Mesendoderm (in vitro differentiated cells): ENCODE data around the gene HAUS8.

Experiments used
- DNase-seq: peaks from one replicate; pipeline ENCODE4 v3.0.0; 2013
- H2AK5ac ChIP-seq: 2 replicates; pipeline ENCODE4 v1.6.1; 2013; ENCODE audit warnings: low read length, inconsistent platforms
- H2BK120ac ChIP-seq: 2 replicates; pipeline ENCODE4 v1.6.1; 2013; ENCODE audit warnings: low read depth, mild to moderate bottlenecking, low read length, moderate library complexity, mixed read lengths
- H2BK15ac ChIP-seq: replicated peaks from 2 replicates; pipeline ENCODE4 v1.6.1; 2013; ENCODE audit warnings: low read depth, mild to moderate bottlenecking, moderate library complexity
- H2BK5ac ChIP-seq: 2 replicates; pipeline ENCODE4 v1.6.1; 2013; ENCODE audit warnings: low read length, inconsistent platforms
- H3K18ac ChIP-seq: 2 replicates; pipeline ENCODE4 v1.6.1; 2013; ENCODE audit warnings: mild to moderate bottlenecking, low read length, mixed read lengths
- H3K23ac ChIP-seq: one replicate; pipeline ENCODE4 v1.6.1; 2013; ENCODE audit warnings: low read length
- H3K27ac ChIP-seq: 2 replicates; pipeline ENCODE4 v1.5.1; 2013; ENCODE audit warnings: low read depth, mild to moderate bottlenecking, inconsistent platforms, low read length, moderate library complexity
- H3K27me3 ChIP-seq: 2 replicates; pipeline ENCODE4 v1.6.1; 2013; ENCODE audit warnings: low read length, control low read depth, mild to moderate bottlenecking, inconsistent platforms; ENCODE audit not compliant: insufficient read depth, poor library complexity
- H3K36me3 ChIP-seq: 2 replicates; pipeline ENCODE4 v1.6.1; 2013; ENCODE audit warnings: low read length, inconsistent platforms; ENCODE audit not compliant: control insufficient read depth, insufficient read depth
- H3K4ac ChIP-seq: one replicate; pipeline ENCODE4 v1.6.1; 2013; ENCODE audit warnings: low read depth, mild to moderate bottlenecking, low read length, moderate library complexity
- H3K4me1 ChIP-seq: 2 replicates; pipeline ENCODE4 v1.6.1; 2013; ENCODE audit warnings: low read depth, low read length, inconsistent platforms; ENCODE audit not compliant: control insufficient read depth
- H3K4me2 ChIP-seq: 2 replicates; pipeline ENCODE4 v1.6.1; 2013; ENCODE audit warnings: low read length
- H3K4me3 ChIP-seq: 2 replicates; pipeline ENCODE4 v1.5.1; 2013; ENCODE audit warnings: mild to moderate bottlenecking, low read length
- H3K56ac ChIP-seq: one replicate; pipeline ENCODE4 v1.6.1; 2013; ENCODE audit warnings: low read length
- H3K79me1 ChIP-seq: 2 replicates; pipeline ENCODE4 v1.6.1; 2013; ENCODE audit warnings: low read length, inconsistent platforms
- H3K79me2 ChIP-seq: 2 replicates; pipeline ENCODE4 v1.6.1; 2013; ENCODE audit warnings: mild to moderate bottlenecking, low read length; ENCODE audit not compliant: control insufficient read depth, insufficient read depth
- H3K9ac ChIP-seq: 2 replicates; pipeline ENCODE4 v1.6.1; 2013; ENCODE audit warnings: low read length, inconsistent platforms
- H4K5ac ChIP-seq: one replicate; pipeline ENCODE4 v1.6.1; 2013; ENCODE audit warnings: low read length
- H4K8ac ChIP-seq: one replicate; pipeline ENCODE4 v1.6.1; 2013; ENCODE audit warnings: low read depth, mild to moderate bottlenecking, control low read depth, low read length, moderate library complexity
- WGBS: extraction: QIAGEN DNeasy Blood & Tissue Kit; methylation state at CpG from one replicate; pipeline ENCODE4 v1.1.7; 2013; ENCODE audit warnings: low lambda C conversion rate, missing lambda C conversion rate; ENCODE audit not compliant: insufficient coverage; ENCODE audit errors: extremely low coverage; 5-methylcytosine and 5-hydroxymethylcytosine counted together

Gene HAUS8

DNA sequence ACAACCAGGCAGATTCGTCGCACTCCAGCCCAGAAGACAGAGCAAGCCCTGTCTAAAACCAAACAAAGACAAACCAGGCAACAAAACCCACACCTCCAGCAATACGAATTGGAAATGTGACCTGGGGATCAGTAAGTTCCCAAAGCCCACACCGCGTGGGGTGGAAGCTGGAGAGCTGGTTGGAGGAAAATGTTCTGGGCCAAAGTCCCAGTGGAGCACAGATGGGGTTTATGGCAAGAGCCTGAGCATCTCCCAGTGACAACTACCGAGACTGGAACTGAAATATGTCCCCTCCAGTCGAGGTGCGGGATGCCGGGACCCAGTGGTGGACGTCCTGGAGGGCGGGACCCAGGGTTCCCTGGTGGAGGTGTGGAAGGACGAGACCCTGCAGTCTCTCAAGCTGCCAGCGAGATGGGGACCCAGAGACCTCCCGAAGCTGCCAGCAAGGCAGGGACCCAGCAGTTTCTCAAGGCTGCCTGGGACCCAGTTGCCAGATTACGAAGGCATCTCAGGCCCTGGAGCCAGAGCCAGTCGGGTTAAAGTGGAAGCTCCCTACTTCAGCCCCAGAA is 26.3 kb downstream of the HAUS8 start:
- H3K9ac ChIP-seq: no peak overlapping the region
- H3K79me1 ChIP-seq: no peaks in the 10 kb centered on the region
- WGBS: no CpG with 5 or more reads among the region's 16 CpGs
- H3K18ac ChIP-seq: no peak overlapping the region
- DNase-seq: no peak
- no peak overlapping the region for H4K8ac ChIP-seq
- no peak overlapping the region for H3K4me2 ChIP-seq
- no peak overlapping the region for H3K27ac ChIP-seq
- H2BK5ac ChIP-seq: no peak overlapping the region
- H4K5ac ChIP-seq: no peak overlapping the region
- H3K4me1 ChIP-seq: no peaks in the 10 kb centered on the region
- no peak overlapping the region for H3K56ac ChIP-seq
- H3K4ac ChIP-seq: no peak overlapping the region
- H2BK120ac ChIP-seq: no peak overlapping the region
- H2AK5ac ChIP-seq: no peak overlapping the region
- no peak overlapping the region for H3K23ac ChIP-seq
- peaks cover 13% of the 10 kb centered on the region for H3K36me3 ChIP-seq
- H3K4me3 ChIP-seq: no peak overlapping the region
- no peaks in the 10 kb centered on the region for H3K79me2 ChIP-seq
- no peaks in the 10 kb centered on the region for H3K27me3 ChIP-seq
- H2BK15ac ChIP-seq: no peak overlapping the region

DNA sequence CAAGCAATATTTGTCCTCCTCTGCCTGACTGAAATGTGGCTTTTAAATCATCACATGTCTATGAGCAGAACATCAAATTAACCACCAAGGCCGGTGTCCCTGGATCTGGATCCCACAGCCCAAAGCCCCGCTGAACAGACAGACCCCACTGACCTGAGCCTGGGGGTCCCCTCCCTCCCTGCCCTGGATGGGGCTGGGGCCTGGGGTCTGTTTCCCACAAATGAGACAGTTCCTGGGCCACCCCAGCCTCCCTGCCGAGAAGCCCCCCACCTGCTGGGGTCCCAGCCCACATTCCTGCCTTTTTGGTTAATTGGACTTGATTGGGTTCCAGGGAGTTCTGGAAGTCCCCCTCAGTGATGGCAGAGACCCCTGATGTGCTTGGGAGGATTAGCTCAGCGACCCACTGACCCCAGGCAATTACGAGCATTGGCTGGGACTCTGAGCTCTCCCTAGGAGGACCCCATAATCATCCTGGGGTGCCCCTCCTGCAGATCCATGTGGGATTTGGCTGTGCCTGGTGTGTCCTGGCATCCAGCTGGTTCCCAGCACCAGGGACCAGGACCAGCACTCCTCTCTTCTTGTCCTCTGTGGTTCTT is 29.2 kb downstream of the HAUS8 start:
- Histone ChIP-seq H3K18ac (no peak overlapping the region), H3K23ac (no peak overlapping the region), H4K8ac (no peak overlapping the region), H3K9ac (no peak overlapping the region), H3K27me3 (no peaks in the 10 kb centered on the region), H3K36me3 (peaks cover 3% of the 10 kb centered on the region), H2BK5ac (no peak overlapping the region), H3K4me1 (no peaks in the 10 kb centered on the region), H2AK5ac (no peak overlapping the region), H4K5ac (no peak overlapping the region), H3K4me3 (no peak overlapping the region), H3K79me1 (no peaks in the 10 kb centered on the region), H2BK15ac (no peak overlapping the region), H3K56ac (no peak overlapping the region), H2BK120ac (no peak overlapping the region), H3K4ac (no peak overlapping the region), H3K4me2 (no peak overlapping the region), H3K27ac (no peak overlapping the region), H3K79me2 (no peaks in the 10 kb centered on the region)
- no peak for DNase-seq
- whole genome bisulfite sequencing: no CpG with 5 or more reads among the region's 5 CpGs

DNA sequence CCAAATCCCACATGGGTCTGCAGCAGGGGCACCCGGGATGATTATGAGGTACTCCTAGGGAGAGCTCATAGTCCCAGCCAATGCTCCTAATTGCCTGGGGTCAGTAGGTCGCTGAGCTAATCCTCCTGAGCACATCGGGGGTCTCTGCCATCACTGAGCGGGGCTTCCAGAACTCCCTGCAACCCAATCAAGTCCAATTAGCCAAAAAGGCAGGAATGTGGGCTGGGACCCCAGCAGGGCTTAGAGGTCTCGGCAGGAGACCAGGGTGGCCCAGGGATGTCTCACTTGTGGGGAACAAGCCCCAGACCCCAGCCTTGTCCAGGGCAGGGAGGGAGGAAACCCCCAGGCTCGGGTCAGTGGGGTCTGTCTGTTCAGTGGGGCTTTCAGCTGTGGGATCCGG is 31.5 kb downstream of the HAUS8 start:
- Histone ChIP-seq H3K27me3 (no peaks in the 10 kb centered on the region), H3K4ac (no peak overlapping the region), H3K27ac (no peak overlapping the region), H4K5ac (no peak overlapping the region), H4K8ac (no peak overlapping the region), H3K36me3 (no peaks in the 10 kb centered on the region), H3K56ac (no peak overlapping the region), H3K9ac (no peak overlapping the region), H2BK120ac (no peak overlapping the region), H3K23ac (no peak overlapping the region), H3K79me2 (no peaks in the 10 kb centered on the region), H3K4me1 (no peaks in the 10 kb centered on the region), H2BK15ac (no peak overlapping the region), H2AK5ac (no peak overlapping the region), H3K79me1 (no peaks in the 10 kb centered on the region), H3K18ac (no peak overlapping the region), H2BK5ac (no peak overlapping the region), H3K4me3 (no peak overlapping the region), H3K4me2 (no peak overlapping the region)
- WGBS: no CpG with 5 or more reads among the region's 7 CpGs
- no peak for DNase-seq

DNA sequence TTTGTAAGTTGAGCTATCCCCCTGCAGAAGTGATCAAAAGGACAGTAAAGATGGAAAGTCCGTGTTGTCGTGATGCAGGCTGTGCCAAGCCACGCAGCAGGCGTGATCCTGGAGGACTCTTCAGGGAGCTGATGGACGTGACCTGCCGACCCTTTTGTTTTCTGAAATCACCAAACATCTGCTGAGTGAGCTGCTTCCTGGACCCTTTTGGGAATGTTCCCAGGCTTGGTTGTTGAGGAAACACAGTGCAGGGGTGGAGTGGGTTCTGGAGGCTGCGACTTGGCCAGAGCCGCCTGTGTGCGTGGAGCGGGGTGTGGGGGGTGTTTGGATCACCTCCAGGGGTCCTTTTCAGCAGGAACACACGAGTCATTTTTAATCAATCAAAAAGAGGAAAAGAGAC is 33.3 kb downstream of the HAUS8 start:
- H3K4ac ChIP-seq: no peak overlapping the region
- no peaks in the 10 kb centered on the region for H3K79me1 ChIP-seq
- no peak overlapping the region for H3K56ac ChIP-seq
- no peak overlapping the region for H3K4me3 ChIP-seq
- no peak overlapping the region for H3K18ac ChIP-seq
- no peak overlapping the region for H3K4me2 ChIP-seq
- no peak overlapping the region for H2BK15ac ChIP-seq
- H3K36me3 ChIP-seq: no peaks in the 10 kb centered on the region
- DNase-seq: no peak
- H2AK5ac ChIP-seq: no peak overlapping the region
- no peak overlapping the region for H3K27ac ChIP-seq
- no peaks in the 10 kb centered on the region for H3K4me1 ChIP-seq
- no peak overlapping the region for H3K23ac ChIP-seq
- H2BK5ac ChIP-seq: no peak overlapping the region
- H4K5ac ChIP-seq: no peak overlapping the region
- H3K27me3 ChIP-seq: no peaks in the 10 kb centered on the region
- H4K8ac ChIP-seq: no peak overlapping the region
- H2BK120ac ChIP-seq: no peak overlapping the region
- no peaks in the 10 kb centered on the region for H3K79me2 ChIP-seq
- no peak overlapping the region for H3K9ac ChIP-seq
- no CpG with 5 or more reads among the region's 11 CpGs for WGBS

DNA sequence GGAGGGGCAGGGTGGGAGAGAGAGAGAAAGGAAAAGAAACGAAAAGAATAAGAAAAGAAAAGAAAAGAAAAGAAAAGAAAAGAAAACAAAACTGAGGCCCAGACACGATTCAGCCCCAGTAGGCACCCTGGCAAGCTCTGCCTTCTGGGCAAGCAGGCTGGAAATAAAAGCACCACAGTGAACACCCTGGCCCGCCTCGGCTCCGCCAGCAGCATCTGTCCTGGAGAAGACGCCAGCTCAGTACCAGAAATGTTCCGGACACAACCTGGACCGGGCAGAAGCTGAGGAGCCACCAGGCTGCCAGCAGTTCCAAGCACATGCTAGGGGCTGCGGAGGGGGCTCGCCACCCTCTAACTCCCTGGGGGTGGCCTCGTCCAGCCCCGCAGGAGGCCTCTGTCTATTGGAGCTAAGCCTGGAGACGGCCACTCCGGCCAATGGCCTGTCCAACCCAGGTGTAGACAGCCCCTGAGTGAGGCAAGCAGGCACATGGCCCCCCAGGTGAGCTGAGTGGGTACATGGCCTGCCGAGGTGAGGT is 37.2 kb downstream of the HAUS8 start:
- no peaks in the 10 kb centered on the region for H3K27me3 ChIP-seq
- no peaks in the 10 kb centered on the region for H3K79me2 ChIP-seq

DNA sequence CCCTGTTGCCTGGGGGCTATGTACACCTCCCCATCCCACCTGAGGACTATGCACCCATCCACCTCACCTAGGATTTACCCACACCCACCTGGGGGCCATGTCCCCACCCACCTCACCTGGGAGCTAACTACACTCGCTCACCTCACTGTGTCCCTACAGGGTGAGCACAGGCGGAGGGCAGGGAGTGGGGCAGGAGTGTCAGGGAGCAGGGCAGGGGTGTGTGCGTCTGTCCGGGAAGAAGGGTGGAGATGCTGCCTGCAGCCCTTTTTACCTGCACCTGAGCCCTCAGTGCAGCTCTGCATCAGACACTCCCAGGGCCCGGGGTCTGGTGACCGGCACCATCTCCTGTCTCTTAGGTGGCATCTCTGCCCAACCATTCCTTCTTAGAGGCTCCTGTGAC is 38.1 kb downstream of the HAUS8 start:
- H3K36me3 ChIP-seq: no peaks in the 10 kb centered on the region
- no peak overlapping the region for H2BK15ac ChIP-seq
- H3K9ac ChIP-seq: no peak overlapping the region
- H3K79me2 ChIP-seq: no peaks in the 10 kb centered on the region
- no peak overlapping the region for H2AK5ac ChIP-seq
- no peak overlapping the region for H3K56ac ChIP-seq
- WGBS: no CpG with 5 or more reads among the region's 6 CpGs
- H4K8ac ChIP-seq: no peak overlapping the region
- no peak overlapping the region for H3K23ac ChIP-seq
- DNase-seq: no peak
- H2BK120ac ChIP-seq: no peak overlapping the region
- H3K4ac ChIP-seq: no peak overlapping the region
- no peak overlapping the region for H3K18ac ChIP-seq
- no peak overlapping the region for H3K27ac ChIP-seq
- H3K4me1 ChIP-seq: no peaks in the 10 kb centered on the region
- H2BK5ac ChIP-seq: no peak overlapping the region
- H3K79me1 ChIP-seq: no peaks in the 10 kb centered on the region
- H3K4me2 ChIP-seq: no peak overlapping the region
- no peaks in the 10 kb centered on the region for H3K27me3 ChIP-seq
- H3K4me3 ChIP-seq: no peak overlapping the region
- H4K5ac ChIP-seq: no peak overlapping the region

More for the DNA sequence above, 37.2 kb downstream of the HAUS8 start:
- Histone ChIP-seq H4K5ac (no peak overlapping the region), H3K4me3 (no peak overlapping the region), H3K4me1 (no peaks in the 10 kb centered on the region), H3K23ac (no peak overlapping the region), H3K4ac (no peak overlapping the region), H2BK15ac (no peak overlapping the region), H3K4me2 (no peak overlapping the region), H2BK120ac (no peak overlapping the region), H3K79me1 (no peaks in the 10 kb centered on the region), H3K36me3 (no peaks in the 10 kb centered on the region), H2AK5ac (no peak overlapping the region), H3K56ac (no peak overlapping the region), H3K18ac (no peak overlapping the region), H4K8ac (no peak overlapping the region), H2BK5ac (no peak overlapping the region), H3K9ac (no peak overlapping the region), H3K27ac (no peak overlapping the region)
- no peak for DNase-seq
- 100% methylated on average over 1 of the region's 15 CpGs for WGBS
